GM12872 (cell line): Measurements from ENCODE around the gene VPS35.

Experiments used
- TF ChIP-seq, protein P1 (sequence below): IDR thresholded peaks from 3 replicates; pipeline ENCODE4 v1.5.1; 2011; ENCODE audit warnings: low read depth, mild to moderate bottlenecking, low read length, moderate library complexity; ENCODE audit not compliant: insufficient read depth

VPS35 gene

DNA sequence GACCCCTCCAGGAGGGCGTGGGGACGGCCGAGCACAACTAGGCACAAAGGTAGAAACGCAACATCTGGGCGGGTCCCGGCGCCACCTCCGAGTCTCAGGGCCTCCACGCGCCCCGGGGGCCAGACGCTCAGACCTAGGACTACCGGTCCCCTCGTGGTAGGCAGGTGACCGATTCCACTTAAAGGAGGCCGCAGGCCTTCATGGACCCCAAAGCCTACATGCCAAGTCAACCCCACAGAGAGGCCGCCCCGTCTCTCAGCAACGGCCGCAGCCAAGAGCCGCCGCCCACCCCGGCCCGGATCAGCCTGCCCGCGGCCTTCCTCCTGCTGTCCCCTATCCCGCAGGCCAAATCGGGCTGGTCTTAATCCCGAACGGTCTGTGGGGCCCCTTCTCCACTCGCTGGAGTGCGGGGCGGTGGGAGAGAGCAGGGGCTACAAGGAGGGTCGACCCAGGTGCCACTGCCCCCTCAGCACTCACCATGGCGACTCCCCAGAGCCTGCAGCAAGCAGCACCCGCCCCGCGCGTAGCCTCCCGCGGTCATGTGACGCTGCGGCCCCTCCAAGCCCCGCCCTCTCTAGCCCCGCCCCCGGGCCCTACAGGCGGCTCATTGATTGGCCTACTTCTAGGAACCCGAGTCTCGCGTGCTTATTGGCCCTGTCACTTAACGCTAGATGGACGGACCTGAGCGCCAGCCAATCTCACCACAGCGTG is at the start of gene VPS35:
VPS35 (minus strand) TSS at position 525 of the 711 bp plus-strand sequence; CDS start at position 480, 45 bp downstream.
- TF ChIP-seq, protein P1, sequence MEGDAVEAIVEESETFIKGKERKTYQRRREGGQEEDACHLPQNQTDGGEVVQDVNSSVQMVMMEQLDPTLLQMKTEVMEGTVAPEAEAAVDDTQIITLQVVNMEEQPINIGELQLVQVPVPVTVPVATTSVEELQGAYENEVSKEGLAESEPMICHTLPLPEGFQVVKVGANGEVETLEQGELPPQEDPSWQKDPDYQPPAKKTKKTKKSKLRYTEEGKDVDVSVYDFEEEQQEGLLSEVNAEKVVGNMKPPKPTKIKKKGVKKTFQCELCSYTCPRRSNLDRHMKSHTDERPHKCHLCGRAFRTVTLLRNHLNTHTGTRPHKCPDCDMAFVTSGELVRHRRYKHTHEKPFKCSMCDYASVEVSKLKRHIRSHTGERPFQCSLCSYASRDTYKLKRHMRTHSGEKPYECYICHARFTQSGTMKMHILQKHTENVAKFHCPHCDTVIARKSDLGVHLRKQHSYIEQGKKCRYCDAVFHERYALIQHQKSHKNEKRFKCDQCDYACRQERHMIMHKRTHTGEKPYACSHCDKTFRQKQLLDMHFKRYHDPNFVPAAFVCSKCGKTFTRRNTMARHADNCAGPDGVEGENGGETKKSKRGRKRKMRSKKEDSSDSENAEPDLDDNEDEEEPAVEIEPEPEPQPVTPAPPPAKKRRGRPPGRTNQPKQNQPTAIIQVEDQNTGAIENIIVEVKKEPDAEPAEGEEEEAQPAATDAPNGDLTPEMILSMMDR: peak; percentile 60; the same call in 2 of the 3 replicates

DNA sequence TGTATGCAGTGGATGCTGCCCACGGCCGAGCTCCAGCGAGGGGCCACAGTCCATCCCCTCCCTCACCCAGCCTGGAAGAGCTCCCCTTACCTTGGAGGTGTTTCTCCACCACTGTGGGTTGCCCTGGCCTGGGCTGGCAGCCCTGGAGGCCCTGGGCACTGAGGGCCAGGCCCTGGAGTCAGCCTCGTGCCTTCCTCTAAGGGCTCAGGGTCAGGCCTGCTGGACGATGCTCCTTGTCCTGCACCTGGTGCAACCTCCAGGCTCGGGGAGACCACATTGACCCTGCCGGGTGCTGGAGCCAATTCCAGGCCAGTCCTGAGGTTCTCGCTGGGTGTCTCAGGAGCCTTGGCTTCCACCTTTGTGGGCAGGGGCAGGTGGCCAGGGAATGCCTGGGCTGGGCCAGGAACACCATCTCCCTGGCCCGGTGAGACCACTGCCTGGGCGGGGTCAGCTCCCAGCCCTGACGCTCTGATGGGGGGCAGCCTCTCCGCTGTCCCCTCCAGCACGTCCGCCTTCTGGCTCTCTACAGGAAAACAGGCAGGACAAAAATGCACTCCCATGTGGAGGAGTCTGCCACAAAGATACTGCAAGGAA is 48.7 kb upstream of the VPS35 start:
- TF ChIP-seq, protein P1: no peak

DNA sequence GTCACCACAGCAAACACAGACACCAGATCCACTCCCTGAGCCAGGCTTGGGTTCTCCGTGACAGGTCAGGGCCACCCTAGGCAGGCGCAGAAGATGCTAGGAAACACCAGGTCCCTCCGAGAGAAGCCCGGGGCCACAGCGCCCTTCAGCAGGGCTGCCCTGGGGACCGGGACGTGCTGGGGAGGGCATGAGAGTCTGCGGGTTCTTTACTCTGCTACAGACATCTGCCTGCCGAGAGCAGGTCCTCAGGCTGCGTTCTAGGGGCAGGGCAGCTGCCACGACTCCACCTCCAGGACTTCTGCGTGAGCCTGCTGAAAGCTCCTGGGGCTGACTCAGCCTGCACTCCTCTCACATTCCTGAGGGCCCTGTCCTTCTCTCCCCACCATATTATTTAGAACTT is 47.7 kb upstream of the VPS35 start:
- TF ChIP-seq, protein P1: no peak

DNA sequence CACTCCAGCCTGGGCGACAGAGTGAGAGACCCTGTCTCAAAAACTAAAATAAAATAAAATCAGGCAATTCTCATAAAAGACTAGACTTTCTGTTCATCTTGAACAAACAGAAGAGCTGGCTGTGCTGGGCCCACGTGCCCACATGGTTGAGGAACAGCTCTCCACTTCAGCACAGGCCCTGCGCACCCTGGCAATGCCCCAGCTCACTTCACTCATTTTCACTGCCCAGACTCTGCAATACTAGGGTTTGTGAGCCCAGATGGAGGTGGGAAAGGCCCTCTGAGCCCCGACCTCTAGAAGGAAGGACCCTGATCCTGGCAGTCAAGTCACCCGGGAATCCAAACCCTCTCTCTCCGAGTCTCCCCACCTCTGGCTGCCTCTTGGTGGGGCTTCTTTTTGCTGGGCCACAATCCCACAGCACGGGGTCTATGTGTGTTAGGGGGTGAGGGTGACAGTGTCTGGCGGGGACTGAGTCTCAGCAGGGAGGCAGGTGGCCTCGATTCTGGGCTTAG is 44.4 kb upstream of the VPS35 start:
- TF ChIP-seq, protein P1: no peak

DNA sequence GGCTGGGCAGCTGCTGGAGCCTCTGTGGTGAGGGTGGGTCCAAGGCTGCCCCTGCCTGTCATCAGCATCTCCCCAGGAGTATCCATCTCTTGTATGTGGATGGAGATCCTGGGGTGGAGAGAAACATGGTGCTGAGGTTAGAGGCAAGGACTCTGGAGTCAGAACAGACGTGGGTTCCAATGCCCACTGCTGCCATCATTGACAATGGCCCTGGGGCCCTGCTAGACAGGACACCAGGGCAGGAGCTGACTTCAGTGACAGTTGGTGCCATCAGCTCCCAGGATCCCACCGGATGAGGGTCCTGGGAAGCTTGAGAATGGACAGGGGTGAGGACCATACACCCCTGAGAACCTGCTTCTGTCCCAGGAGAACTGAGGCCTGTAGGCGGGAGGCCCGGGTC is 43.6 kb upstream of the VPS35 start:
- TF ChIP-seq, protein P1: no peak

DNA sequence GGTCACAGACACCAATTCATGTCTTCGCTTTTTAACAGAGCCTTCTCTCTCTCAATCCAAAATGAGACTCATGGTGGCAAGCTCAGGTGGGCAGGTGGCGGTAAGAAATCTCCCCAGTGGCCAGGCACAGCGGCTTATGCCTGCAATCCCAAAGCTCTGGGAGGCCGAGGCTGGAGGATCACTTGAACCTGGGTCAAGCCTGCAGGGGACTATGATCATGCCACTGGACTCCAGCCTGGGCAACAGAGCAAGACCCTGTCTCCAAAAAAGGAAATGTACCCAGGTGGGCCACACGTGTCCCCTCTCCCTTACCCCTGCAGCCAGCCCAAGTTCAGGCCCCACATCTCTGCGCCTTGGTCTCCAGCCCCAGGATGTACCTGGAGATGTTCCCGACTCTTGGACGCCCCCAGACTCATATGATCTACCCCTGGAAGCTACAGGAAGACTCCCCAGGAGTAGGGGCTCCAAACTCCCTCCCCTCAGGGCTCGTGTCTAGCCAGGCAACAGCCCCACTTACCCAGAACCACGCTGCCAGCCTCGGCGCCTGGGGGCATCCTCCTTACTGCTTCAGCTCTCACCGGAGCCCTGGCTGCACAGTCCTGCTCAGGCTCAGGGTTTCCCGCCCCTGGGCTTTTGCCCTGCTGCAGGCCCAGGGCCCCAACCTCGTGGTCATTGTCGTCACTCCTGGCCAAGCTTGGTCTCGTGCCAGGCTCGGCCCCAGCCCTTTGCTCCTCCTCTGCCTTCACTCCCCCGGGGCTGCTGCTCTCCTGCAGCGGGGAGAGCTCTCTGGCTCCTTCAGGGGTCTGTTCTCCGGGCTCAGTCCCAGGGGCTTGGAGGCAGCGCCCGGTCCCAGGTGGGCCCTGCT is 42.9 kb upstream of the VPS35 start:
- TF ChIP-seq, protein P1: no peak
